Measurements from ENCODE around the gene SRRM1. TPM values are rescaled to one million over a fixed set of nuclear protein-coding genes. Genes with fewer than 3 reads are reported as not detected.
A peak's percentile ranks its signal among the peaks of the same experiment; 100 is the strongest.

The SRRM1 gene
- total and polyA plus RNA-seq, 9 of the 15 experiments (the other 6 are each of a cell fraction or from before 2014, with no cell fraction given) = 54.5 to 268 (median 115) TPM

- TF ChIP-seq DEAF1 (CRISPR knock-in tag; IDR thresholded peaks at IDR 0.05) = no peak
- peak; percentile 96 for TF ChIP-seq USF1 (CRISPR knock-in tag; IDR thresholded peaks at IDR 0.05)
- no peak for TF ChIP-seq FOXJ3 (CRISPR knock-in tag; IDR thresholded peaks at IDR 0.05)
- no peak for TF ChIP-seq NR2C1 (IDR thresholded peaks at IDR 0.05)
- no peak for TF ChIP-seq NR2C1 (tag; IDR thresholded peaks at IDR 0.05)
- TF ChIP-seq ZNF277 (CRISPR knock-in tag; IDR thresholded peaks at IDR 0.05; ENCODE audit: borderline replicate concordance) = no peak
- TF ChIP-seq ESRRB (CRISPR knock-in tag; IDR thresholded peaks at IDR 0.05; ENCODE audit: borderline replicate concordance) = no peak
- no peak for TF ChIP-seq ZNF121 (CRISPR knock-in tag; conservative IDR thresholded peaks at IDR 0.05)
- peak; percentile 60 for TF ChIP-seq GABPB1 (CRISPR knock-in tag; IDR thresholded peaks at IDR 0.05)
- no peak for TF ChIP-seq RBM39 (optimal IDR thresholded peaks at IDR 0.05; ENCODE audit: low read depth, low read length)
- no peak for TF ChIP-seq CEBPB (tag; IDR thresholded peaks at IDR 0.05)
- TF ChIP-seq ZNF696 (CRISPR knock-in tag; conservative IDR thresholded peaks at IDR 0.05) = no peak
- no peak for TF ChIP-seq SREBF1 (IDR thresholded peaks at IDR 0.05; ENCODE audit: borderline replicate concordance, low read depth, low read length)
- TF ChIP-seq HMG20B (CRISPR knock-in tag; IDR thresholded peaks at IDR 0.05) = no peak
- peak; percentile 64 for TF ChIP-seq TARDBP (IDR thresholded peaks at IDR 0.05)
- TF ChIP-seq NRF1 (conservative IDR thresholded peaks at IDR 0.05 in 1 of 2, IDR thresholded peaks at IDR 0.05 in 1 of 2) = peak; percentile 100
- no peak for TF ChIP-seq ZSCAN29 (IDR thresholded peaks at IDR 0.05)
- peak; percentile 39; the same call in 1 of the 2 replicates for TF ChIP-seq ATF1 (CRISPR knock-in tag; IDR thresholded peaks at IDR 0.05)
- peak; percentile 98 for TF ChIP-seq ATF1 (tag; IDR thresholded peaks at IDR 0.05)
- TF ChIP-seq, protein P1, sequence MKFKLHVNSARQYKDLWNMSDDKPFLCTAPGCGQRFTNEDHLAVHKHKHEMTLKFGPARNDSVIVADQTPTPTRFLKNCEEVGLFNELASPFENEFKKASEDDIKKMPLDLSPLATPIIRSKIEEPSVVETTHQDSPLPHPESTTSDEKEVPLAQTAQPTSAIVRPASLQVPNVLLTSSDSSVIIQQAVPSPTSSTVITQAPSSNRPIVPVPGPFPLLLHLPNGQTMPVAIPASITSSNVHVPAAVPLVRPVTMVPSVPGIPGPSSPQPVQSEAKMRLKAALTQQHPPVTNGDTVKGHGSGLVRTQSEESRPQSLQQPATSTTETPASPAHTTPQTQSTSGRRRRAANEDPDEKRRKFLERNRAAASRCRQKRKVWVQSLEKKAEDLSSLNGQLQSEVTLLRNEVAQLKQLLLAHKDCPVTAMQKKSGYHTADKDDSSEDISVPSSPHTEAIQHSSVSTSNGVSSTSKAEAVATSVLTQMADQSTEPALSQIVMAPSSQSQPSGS (CRISPR knock-in tag; IDR thresholded peaks at IDR 0.05) = no peak
- TF ChIP-seq, protein P2, sequence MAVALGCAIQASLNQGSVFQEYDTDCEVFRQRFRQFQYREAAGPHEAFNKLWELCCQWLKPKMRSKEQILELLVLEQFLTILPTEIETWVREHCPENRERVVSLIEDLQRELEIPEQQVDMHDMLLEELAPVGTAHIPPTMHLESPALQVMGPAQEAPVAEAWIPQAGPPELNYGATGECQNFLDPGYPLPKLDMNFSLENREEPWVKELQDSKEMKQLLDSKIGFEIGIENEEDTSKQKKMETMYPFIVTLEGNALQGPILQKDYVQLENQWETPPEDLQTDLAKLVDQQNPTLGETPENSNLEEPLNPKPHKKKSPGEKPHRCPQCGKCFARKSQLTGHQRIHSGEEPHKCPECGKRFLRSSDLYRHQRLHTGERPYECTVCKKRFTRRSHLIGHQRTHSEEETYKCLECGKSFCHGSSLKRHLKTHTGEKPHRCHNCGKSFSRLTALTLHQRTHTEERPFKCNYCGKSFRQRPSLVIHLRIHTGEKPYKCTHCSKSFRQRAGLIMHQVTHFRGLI (CRISPR knock-in tag; IDR thresholded peaks at IDR 0.05) = no peak
- no peak for TF ChIP-seq RBM14 (IDR thresholded peaks at IDR 0.05; ENCODE audit: borderline replicate concordance, insufficient read depth, low read depth, low read length)
Measured at GRCh38 chr1:24642481-24643362, at the start of gene SRRM1 (continued).
